ENCODE results near the gene KIF1A. TPM values are rescaled to one million over a fixed set of nuclear protein-coding genes. Genes with fewer than 3 reads are reported as not detected.

The KIF1A gene
- polyA plus RNA-seq, 1 experiment: not detected

DNA sequence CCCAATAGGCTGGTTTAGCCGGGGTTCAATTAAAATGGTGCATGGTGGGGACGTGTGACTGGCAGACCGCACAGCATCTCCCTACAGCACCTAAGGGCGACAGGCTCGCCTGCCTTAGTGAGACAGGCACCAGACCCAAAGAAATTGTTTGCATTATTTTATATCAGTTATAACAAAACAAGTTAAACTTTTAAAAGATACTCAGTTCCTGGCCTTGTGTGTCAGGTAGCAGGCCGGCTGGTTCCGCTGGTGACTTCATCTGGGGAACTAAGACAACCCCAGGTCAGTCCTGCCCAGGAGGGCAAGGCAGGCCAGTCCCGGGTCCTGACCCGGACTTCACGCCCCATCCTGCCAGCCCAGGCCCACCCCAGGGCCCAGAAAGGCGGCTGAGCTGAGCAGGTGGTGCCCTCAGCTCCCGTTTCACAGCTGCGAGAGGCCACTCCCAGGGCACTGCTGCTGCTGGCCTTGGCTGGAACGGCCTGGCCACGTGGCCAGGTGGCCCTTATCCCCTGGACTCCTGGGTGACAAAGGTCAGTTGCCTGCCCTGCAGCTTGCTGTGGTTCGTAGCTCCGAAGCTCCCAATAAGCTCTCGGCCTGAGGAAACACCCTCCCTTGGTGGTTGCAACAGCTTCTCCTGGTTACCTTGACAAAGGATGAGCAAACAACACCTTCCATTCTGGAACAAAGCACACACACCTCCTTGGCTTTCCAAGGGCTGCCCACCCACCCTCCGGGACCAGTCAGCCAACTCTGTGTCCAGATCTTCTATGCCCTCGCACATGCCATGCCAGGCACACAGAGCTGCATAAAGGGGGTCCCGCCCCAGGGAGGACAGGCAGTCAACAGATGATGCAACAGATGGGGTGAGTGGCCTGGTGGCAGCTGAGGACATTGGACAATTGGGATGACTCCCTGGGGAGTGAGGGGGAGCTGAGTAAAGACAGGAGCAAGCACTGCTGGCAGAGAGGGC lies 37.3 kb upstream of the KIF1A start:
- Histone ChIP-seq H3K27me3 (ENCODE audit: control insufficient read depth, insufficient read depth, low read length) (peaks cover 40% of the 10 kb centered on the region), H3K27ac (ENCODE audit: low read depth, low read length) (no peak overlapping the region), H3K9me3 (ENCODE audit: control insufficient read depth, insufficient read depth, low read length) (peaks cover 13% of the 10 kb centered on the region), H3K4me3 (ENCODE audit: low read depth, low read length) (no peak overlapping the region)
- POLR2A ChIA-PET: no interaction called here
- CTCF ChIA-PET: interaction anchor here (1.5 kb wide), 1 partner anchor 17 kb away, joined by 4 read pairs; no protein-coding TSS in a partner anchor
- no peak for DNase-seq (ENCODE audit: low read depth, low spot score)
- TF ChIP-seq, protein P1, sequence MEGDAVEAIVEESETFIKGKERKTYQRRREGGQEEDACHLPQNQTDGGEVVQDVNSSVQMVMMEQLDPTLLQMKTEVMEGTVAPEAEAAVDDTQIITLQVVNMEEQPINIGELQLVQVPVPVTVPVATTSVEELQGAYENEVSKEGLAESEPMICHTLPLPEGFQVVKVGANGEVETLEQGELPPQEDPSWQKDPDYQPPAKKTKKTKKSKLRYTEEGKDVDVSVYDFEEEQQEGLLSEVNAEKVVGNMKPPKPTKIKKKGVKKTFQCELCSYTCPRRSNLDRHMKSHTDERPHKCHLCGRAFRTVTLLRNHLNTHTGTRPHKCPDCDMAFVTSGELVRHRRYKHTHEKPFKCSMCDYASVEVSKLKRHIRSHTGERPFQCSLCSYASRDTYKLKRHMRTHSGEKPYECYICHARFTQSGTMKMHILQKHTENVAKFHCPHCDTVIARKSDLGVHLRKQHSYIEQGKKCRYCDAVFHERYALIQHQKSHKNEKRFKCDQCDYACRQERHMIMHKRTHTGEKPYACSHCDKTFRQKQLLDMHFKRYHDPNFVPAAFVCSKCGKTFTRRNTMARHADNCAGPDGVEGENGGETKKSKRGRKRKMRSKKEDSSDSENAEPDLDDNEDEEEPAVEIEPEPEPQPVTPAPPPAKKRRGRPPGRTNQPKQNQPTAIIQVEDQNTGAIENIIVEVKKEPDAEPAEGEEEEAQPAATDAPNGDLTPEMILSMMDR (IDR thresholded peaks at IDR 0.05; ENCODE audit: low read depth, low read length): no peak

DNA sequence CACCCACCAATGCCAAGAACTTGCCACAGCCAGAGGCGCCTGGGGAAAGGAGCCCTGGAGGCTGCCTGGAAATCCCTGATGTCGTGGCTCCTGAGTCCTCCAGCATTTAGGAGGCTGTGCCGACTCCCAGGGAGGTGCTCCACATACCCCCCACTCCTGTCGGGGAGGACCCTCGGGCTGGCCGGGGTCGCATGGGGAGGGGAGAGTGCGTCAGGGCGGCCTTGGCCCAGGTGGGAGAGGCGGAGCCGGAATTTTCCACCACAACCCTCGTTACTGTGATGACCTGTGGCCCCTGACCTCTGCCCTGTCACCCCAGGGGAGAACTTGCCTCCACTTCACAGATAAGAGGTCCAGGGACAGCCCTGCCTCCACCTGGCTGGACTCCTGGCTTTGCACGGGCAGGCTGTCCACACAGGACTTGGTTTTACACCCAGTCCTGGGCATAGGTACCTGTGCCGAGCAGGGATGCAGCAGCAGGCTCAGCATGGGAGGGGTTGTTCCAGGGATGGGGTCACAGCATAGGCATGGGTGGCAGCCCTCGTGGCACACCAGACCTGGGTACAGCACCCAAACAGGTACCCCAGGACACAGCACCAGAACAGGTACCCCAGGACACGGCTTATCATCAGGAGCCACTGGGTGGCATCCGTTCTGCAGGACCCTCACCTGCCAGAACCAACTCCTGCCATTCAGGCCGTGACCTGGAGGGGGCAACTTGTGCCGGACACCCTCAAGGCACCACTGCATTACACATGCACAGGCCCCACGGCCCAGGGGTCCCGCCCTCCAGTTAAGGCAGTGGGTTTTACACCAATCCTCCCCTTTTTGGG lies 36.3 kb upstream of the KIF1A start:
- DNase-seq (ENCODE audit: low read depth, low spot score): no peak
- CTCF ChIA-PET: no interaction called here
- POLR2A ChIA-PET: no interaction called here

DNA sequence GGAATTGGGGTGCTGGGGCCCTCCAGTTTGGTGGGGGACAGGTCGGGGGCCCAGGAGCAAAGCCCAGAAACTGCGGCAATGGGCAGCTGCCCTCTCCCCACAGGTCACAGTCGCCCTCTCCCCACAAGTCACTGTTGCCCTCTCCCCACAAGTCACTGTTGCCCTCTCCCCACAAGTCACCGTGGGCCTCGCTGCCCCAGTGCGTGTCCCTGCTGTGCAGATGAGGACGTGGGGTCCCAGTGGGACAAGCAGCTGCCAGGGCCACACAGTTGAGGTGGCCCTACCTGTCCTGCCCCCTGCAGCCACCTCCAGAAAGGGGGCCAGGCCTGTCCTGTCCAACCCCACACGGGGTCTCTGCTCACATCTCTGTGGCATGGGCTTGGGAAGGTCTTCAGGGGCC lies 35.7 kb upstream of the KIF1A start:
- TF ChIP-seq, protein P1 (IDR thresholded peaks at IDR 0.05; ENCODE audit: low read depth, low read length): no peak
- DNase-seq (ENCODE audit: low read depth, low spot score): no peak
- CTCF ChIA-PET: no interaction called here

More for the DNA sequence above, 36.3 kb upstream of the KIF1A start:
- Histone ChIP-seq H3K9me3 (ENCODE audit: control insufficient read depth, insufficient read depth, low read length) (peaks cover 13% of the 10 kb centered on the region), H3K4me3 (ENCODE audit: low read depth, low read length) (no peak overlapping the region), H3K27me3 (ENCODE audit: control insufficient read depth, insufficient read depth, low read length) (peaks cover 43% of the 10 kb centered on the region), H3K27ac (ENCODE audit: low read depth, low read length) (no peak overlapping the region)
- TF ChIP-seq, protein P1 (IDR thresholded peaks at IDR 0.05; ENCODE audit: low read depth, low read length): no peak

DNA sequence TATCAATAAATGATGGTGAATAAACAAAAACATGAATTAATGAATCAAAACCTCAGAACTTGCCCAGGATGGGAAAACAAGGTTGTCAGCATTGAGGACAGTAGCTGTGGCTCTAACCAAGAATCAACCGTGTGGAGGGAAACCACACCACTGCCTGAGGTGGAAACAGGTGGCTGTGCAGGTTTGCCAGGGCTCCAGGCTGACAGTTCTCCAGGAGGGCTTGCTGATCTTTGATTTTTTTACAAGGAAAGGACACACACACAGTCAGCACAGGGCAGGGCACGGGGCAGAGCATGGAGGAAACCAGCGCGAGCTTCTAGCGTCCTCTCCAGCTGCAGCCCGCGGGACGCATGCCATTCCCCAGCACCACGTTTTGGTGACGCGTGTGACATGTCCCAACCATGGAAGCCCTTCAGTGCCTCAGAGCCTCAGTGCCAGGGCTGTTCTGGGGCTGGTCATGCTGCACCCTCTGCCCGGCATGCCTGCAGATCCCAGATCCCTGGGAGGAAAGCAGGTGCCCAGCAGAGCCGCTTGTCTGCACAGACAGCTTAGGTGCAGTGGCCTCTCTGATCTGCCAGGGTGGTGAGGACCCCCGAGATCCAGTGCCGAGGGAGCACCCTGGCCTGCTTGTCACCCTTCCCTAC lies 32.8 kb upstream of the KIF1A start:
- Histone ChIP-seq H3K27me3 (ENCODE audit: control insufficient read depth, insufficient read depth, low read length) (peaks cover 20% of the 10 kb centered on the region), H3K4me3 (ENCODE audit: low read depth, low read length) (no peak overlapping the region), H3K27ac (ENCODE audit: low read depth, low read length) (no peak overlapping the region), H3K9me3 (ENCODE audit: control insufficient read depth, insufficient read depth, low read length) (peaks cover 13% of the 10 kb centered on the region)
- no peak for DNase-seq (ENCODE audit: low read depth, low spot score)
- ChIA-PET POLR2A (no interaction called here), CTCF (interaction anchor here (0.5 to 3.3 kb wide), 4 partner anchors 10 to 545 kb away, joined by 3 to 22 read pairs (median 3); no protein-coding TSS in a partner anchor)
- TF ChIP-seq, protein P1 (IDR thresholded peaks at IDR 0.05; ENCODE audit: low read depth, low read length): no peak

More for the DNA sequence above, 35.7 kb upstream of the KIF1A start:
- POLR2A ChIA-PET: no interaction called here
- H3K4me3 ChIP-seq (ENCODE audit: low read depth, low read length): no peak overlapping the region
- peaks cover 13% of the 10 kb centered on the region for H3K9me3 ChIP-seq (ENCODE audit: control insufficient read depth, insufficient read depth, low read length)
- no peak overlapping the region for H3K27ac ChIP-seq (ENCODE audit: low read depth, low read length)
- H3K27me3 ChIP-seq (ENCODE audit: control insufficient read depth, insufficient read depth, low read length): peaks cover 36% of the 10 kb centered on the region

All from AG04450 (cell line).